Stimulated activated CD4-positive, alpha-beta T cell treated with anti-CD3 and anti-CD28 coated beads, Interleukin-4, amount 100 ng/mL, for 4 hours (primary cell): ENCODE data around the gene ASCC2.

Experiments used
- DNase-seq, 2 experiments: peaks; one replicate each; pipeline ENCODE4 v3.0.0-alpha.2; 2020

ASCC2 gene

DNA sequence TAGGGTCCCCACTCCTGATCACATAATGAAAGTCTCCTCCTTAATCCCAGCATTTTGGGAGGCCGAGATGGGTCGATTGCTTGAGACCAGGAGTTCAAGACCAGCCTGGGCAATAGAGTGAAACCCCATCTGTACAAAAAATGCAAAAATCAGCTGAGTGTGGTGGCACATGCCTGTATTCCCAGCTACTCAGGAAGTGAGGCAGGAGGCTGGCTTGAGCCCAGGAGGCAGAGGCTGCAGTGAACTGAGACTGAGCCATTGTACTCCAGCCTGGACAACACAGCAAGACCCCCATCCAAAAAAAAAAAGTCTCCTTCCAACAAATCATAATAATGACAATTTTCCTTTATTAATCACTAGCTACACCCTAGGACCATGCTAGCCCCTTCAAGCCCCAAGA lies 86.4 kb downstream of the ASCC2 start:
- no peak for DNase-seq

GRCh38 chr22:29750559-29751538 lies 87.2 kb downstream of the ASCC2 start:
- DNase-seq, result no peak

GRCh38 chr22:29750029-29750428 lies 88.0 kb downstream of the ASCC2 start:
- no peak for DNase-seq

- no peak for DNase-seq
These were observed 89.7 kb downstream of the ASCC2 start for GRCh38 chr22:29748248-29748893.

GRCh38 chr22:29747832-29748231 lies 90.2 kb downstream of the ASCC2 start:
- DNase-seq, result no peak

DNA sequence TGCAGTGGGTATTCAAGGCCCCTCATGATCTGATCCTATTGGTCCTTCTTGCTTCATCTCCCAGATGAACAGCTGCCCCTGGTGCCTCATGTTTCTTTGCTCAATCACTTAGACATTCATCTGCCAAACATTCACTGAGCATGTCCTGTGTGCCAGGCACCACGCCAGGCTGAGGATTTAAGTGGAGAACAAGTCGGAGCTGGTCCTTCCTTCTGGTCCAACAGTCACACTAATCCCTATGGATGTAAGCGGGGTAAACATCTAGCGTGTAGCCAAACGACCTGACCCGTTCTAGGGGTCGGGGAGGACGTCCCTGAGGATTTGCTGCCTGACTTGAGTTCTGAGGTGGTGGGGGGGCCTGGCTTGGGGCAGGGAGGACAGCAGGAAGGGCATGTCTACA lies 93.2 kb downstream of the ASCC2 start:
- no peak for DNase-seq

DNA sequence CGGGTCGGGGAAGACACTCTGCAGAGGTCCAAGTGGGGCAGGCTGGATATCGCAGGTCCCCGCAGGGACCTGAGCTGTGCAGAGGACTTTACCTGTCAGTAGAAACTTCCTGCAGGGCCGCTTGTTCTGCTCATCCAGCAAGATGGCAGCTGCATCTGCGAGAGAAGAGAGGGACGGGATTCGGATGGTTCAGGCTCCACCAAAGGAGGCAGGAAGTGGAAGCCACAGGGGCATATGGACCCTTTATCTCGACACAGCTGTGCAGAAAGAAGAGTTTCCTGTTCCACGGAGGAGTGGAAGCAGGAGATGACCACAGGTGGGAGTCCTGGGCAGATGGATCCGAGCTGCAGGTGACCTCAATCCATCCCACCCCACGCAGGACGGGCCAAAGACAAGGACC lies 95.7 kb downstream of the ASCC2 start:
- DNase-seq, result no peak

DNA sequence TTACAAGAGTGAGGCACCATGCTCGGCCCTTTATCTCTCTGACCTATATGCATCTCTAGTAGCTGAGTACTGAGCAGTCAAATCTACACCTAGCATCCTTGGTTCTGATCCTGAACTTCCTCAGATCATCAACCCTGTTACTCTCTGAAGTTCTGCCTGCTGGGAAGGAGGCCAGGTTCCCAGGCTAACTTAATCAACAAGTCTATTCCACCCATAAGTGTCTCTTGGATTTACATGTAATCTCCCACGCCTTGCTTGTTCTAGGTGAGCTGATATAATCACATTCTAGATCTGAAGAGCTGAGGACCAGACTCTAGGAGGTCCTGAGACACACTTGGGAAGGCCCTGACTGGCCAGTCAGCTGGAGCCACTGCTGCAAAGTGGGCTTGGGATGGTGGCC lies 96.1 kb downstream of the ASCC2 start:
- no peak for DNase-seq

- DNase-seq, result no peak
These were observed 97.9 kb downstream of the ASCC2 start for GRCh38 chr22:29740216-29740615.

- DNase-seq, result no peak
These were observed 98.7 kb downstream of the ASCC2 start for GRCh38 chr22:29739346-29739875.
